Hepatocyte (in vitro differentiated cells): ENCODE data around the gene PKNOX2. TPM values are rescaled to one million over a fixed set of nuclear protein-coding genes. Genes with fewer than 3 reads are reported as not detected.
A peak's percentile ranks its signal among the peaks of the same experiment; 100 is the strongest.

Experiments used
- DNase-seq: peaks from one replicate; pipeline ENCODE4 v3.0.0-alpha.2; 2016; ENCODE audit warnings: low spot score
- H2AFZ ChIP-seq: fragments of 200-600 bp; sonication (generic); 2 replicates; pipeline ENCODE4 v1.6.0; 2016; ENCODE audit warnings: antibody characterized with exemption, mild to moderate bottlenecking
- H3K27ac ChIP-seq: fragments of 200-600 bp; sonication (generic); 2 replicates; pipeline ENCODE4 v1.5.1; 2016; ENCODE audit warnings: mild to moderate bottlenecking
- H3K27me3 ChIP-seq: fragments of 200-600 bp; sonication (generic); 2 replicates; pipeline ENCODE4 v1.6.1; 2016
- H3K36me3 ChIP-seq: fragments of 200-600 bp; sonication (generic); replicated peaks from 2 replicates; pipeline ENCODE4 v1.5.1; 2016; ENCODE audit warnings: low read depth; ENCODE audit not compliant: insufficient read depth
- H3K4me1 ChIP-seq: fragments of 200-600 bp; sonication (generic); 2 replicates; pipeline ENCODE4 v1.5.1; 2016; ENCODE audit warnings: mild to moderate bottlenecking, moderate library complexity; ENCODE audit not compliant: insufficient read depth
- H3K4me2 ChIP-seq: fragments of 200-600 bp; sonication (generic); 2 replicates; pipeline ENCODE4 v1.6.0; 2016
- H3K4me3 ChIP-seq: fragments of 200-600 bp; sonication (generic); 2 replicates; pipeline ENCODE4 v1.5.1; 2016; ENCODE audit warnings: mild to moderate bottlenecking
- H3K79me2 ChIP-seq: fragments of 200-600 bp; sonication (generic); 2 replicates; pipeline ENCODE4 v1.6.0; 2017; ENCODE audit warnings: mild to moderate bottlenecking
- H3K9me2 ChIP-seq: fragments of 200-600 bp; sonication (generic); replicated peaks from 2 replicates; pipeline ENCODE4 v1.6.0; 2017; ENCODE audit warnings: mild to moderate bottlenecking; ENCODE audit not compliant: insufficient read depth
- H3K9me3 ChIP-seq: fragments of 200-600 bp; sonication (generic); 2 replicates; pipeline ENCODE4 v1.5.1; 2016; ENCODE audit warnings: low read depth, mild to moderate bottlenecking
- H4K20me1 ChIP-seq: fragments of 200-600 bp; sonication (generic); 2 replicates; pipeline ENCODE4 v1.6.0; 2016; ENCODE audit warnings: mild to moderate bottlenecking; ENCODE audit not compliant: insufficient read depth, poor library complexity, severe bottlenecking
- EZH2 ChIP-seq: fragments of 200-600 bp; sonication (generic); IDR thresholded peaks from 2 replicates; pipeline ENCODE4 v1.6.1; 2016; ENCODE audit warnings: antibody characterized with exemption, mild to moderate bottlenecking, borderline replicate concordance
- EZH2phosphoT487 ChIP-seq: fragments of 200-600 bp; sonication (generic); IDR thresholded peaks from one replicate; pipeline ENCODE4 v1.6.1; 2018; ENCODE audit warnings: antibody characterized with exemption, mild to moderate bottlenecking, low read depth, moderate library complexity; ENCODE audit not compliant: unreplicated experiment, severe bottlenecking
- WGBS: methylation state at CpG from one replicate; pipeline ENCODE4 v1.1.6; 2016; ENCODE audit warnings: low lambda C conversion rate; ENCODE audit errors: missing lambda C conversion rate; 5-methylcytosine and 5-hydroxymethylcytosine counted together
- polyA plus RNA-seq: library from polyadenylated mRNA; unstranded; fragments of >200 nt; fragmentation: Nextera tagmentation; extraction: Ambion mirVana; gene quantifications from 2 replicates; pipeline ENCODE4 v1.2.1, GENCODE V29; 2016
- total RNA-seq: library from RNA; depleted of rRNA; stranded (reverse); fragments of >200 nt; gene quantifications from 2 replicates; pipeline ENCODE4 v1.2.3, GENCODE V29; 2014
- TF ChIP-seq, protein P1 (sequence below): fragments of 200-600 bp; sonication (generic); IDR thresholded peaks from 2 replicates; pipeline ENCODE4 v1.5.1; 2016; ENCODE audit warnings: antibody characterized with exemption, mild to moderate bottlenecking; ENCODE audit not compliant: poor library complexity

The PKNOX2 gene, protein sequence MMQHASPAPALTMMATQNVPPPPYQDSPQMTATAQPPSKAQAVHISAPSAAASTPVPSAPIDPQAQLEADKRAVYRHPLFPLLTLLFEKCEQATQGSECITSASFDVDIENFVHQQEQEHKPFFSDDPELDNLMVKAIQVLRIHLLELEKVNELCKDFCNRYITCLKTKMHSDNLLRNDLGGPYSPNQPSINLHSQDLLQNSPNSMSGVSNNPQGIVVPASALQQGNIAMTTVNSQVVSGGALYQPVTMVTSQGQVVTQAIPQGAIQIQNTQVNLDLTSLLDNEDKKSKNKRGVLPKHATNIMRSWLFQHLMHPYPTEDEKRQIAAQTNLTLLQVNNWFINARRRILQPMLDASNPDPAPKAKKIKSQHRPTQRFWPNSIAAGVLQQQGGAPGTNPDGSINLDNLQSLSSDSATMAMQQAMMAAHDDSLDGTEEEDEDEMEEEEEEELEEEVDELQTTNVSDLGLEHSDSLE
- total RNA-seq (3.1 and 4.3 TPM in 2 replicates), polyA plus RNA-seq (2.1 and 3.0 TPM in 2 replicates)

DNA sequence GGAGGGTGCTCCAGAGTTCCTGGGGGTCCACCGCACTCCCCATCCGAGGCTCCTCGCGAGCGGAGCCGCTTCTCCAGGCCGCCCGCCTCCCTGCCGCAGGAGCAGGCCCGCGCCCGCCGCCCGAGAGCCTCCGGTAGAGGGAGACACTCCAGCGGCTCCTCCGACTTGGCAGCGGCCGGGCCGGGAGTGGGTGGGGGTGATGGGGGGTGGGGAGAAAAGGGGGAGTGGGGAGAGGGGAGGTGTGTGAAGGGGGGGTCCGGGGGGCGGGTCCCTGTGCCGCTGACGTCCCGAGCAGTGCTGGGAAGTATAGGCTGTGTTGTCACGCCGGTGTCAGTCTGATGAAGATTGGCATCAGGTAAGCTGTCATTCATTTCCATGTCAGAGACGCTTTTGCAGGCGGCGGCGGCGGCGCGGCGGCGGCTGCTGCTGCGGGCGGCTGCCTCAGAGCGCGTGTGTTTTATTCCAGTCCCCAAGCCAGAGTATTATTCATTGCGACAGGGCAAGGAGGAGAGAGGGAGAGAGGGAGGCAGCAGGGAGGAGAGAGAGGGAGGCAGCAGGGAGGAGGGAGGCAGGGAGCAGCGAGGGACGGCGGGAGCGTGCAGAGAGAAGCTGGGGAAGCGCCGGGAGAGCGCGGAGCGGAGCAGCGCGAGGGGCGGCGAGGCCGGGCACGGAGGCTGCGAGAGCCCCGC, at the start of gene PKNOX2:
PKNOX2 (plus strand) TSS at position 330 of the 689 bp plus-strand sequence. CDS start 186,555 bp downstream, outside the sequence.
- TF ChIP-seq, protein P1, sequence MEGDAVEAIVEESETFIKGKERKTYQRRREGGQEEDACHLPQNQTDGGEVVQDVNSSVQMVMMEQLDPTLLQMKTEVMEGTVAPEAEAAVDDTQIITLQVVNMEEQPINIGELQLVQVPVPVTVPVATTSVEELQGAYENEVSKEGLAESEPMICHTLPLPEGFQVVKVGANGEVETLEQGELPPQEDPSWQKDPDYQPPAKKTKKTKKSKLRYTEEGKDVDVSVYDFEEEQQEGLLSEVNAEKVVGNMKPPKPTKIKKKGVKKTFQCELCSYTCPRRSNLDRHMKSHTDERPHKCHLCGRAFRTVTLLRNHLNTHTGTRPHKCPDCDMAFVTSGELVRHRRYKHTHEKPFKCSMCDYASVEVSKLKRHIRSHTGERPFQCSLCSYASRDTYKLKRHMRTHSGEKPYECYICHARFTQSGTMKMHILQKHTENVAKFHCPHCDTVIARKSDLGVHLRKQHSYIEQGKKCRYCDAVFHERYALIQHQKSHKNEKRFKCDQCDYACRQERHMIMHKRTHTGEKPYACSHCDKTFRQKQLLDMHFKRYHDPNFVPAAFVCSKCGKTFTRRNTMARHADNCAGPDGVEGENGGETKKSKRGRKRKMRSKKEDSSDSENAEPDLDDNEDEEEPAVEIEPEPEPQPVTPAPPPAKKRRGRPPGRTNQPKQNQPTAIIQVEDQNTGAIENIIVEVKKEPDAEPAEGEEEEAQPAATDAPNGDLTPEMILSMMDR = peak; percentile 86
- TF ChIP-seq EZH2 = no peak
- Histone ChIP-seq H3K79me2 (peaks cover 14% of the 10 kb centered on the region), H3K4me2 (peak within 1 kb of the TSS; percentile 97), H4K20me1 (no peaks in the 10 kb centered on the region), H3K9me3 (no peaks in the 10 kb centered on the region), H3K4me1 (peaks cover 34% of the 10 kb centered on the region), H3K27ac (peak within 1 kb of the TSS; percentile 65), H3K36me3 (no peaks in the 10 kb centered on the region), H3K27me3 (peaks cover 42% of the 10 kb centered on the region), H3K9me2 (no peaks in the 10 kb centered on the region), H3K4me3 (peak within 1 kb of the TSS; percentile 78), H2AFZ (peak within 1 kb of the TSS; percentile 52)
- peak; percentile 91 for DNase-seq
- 3% methylated on average over 41 of the region's 58 CpGs for WGBS

DNA sequence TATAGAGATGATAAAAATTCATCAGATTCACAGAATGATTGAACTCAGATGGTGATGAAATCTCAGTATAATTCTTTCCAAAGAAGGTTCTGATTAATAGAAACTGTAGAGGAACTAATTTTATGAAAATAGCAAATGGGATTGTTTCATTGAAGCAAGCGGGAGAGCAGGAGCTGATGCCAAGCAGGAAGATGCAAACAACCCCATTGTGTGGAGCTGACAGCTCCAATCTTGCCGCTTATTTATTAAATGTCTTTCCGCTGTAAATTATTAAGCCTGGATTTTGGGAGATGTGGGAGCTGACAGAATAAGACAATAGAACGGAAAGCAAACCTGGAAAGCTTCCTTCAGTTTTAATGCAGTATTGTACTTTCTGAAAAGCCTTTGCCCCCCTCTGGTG, 47.1 kb upstream of the PKNOX2 start:
- H3K4me1 ChIP-seq = no peaks in the 10 kb centered on the region
- 53% methylated on average over 4 of the region's 4 CpGs for WGBS
- H3K27ac ChIP-seq = no peak overlapping the region
- no peak overlapping the region for H3K4me2 ChIP-seq
- no peaks in the 10 kb centered on the region for H3K9me3 ChIP-seq
- H3K27me3 ChIP-seq = no peaks in the 10 kb centered on the region
- TF ChIP-seq, protein P1 = no peak
- no peak for TF ChIP-seq EZH2
- no peak for TF ChIP-seq EZH2phosphoT487
- no peaks in the 10 kb centered on the region for H3K9me2 ChIP-seq
- H3K4me3 ChIP-seq = no peak overlapping the region
- no peak overlapping the region for H2AFZ ChIP-seq
- no peaks in the 10 kb centered on the region for H3K36me3 ChIP-seq
- no peaks in the 10 kb centered on the region for H4K20me1 ChIP-seq
- H3K79me2 ChIP-seq = no peaks in the 10 kb centered on the region
- no peak for DNase-seq

DNA sequence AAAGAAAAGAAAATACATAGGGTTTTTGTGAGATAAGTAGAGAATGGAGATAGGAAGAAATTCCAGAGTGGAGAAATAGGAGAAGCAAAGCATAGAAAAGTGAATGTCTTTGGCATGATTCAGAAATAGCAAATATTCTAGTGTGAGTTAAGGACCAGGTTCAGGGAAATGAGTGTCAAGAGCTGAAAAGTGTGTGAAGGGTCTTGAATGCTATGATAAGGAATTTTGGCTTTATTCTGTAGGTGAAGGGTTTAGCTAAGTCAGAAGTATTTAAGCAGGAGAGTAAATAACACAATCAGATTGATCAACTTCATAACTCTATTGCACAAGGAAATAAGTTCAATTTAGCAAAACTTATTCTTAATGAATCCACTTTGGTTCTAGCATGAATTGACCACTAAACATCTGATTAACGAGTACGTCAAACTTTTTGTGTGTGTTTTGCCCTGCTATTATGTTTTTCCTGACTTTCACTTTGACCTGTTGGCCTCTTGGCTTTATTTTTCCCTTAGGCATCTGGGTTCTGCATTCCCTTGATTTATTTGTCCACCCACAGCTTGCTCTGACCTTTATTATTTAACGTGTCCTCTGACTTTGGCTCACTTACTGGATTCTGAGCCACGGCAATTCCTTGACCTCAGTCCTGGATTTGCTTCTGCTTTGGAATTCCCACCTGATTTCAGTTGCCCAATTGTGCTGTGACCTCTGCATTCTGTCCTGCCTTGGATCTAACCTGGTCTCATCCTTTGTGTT, 41.2 kb upstream of the PKNOX2 start:
- TF ChIP-seq EZH2 (no peak), EZH2phosphoT487 (no peak)
- TF ChIP-seq, protein P1 = no peak
- H3K4me2 ChIP-seq = peak overlapping the region; percentile 50
- H3K27ac ChIP-seq = peak overlapping the region; percentile 24
- H3K4me1 ChIP-seq = no peaks in the 10 kb centered on the region
- no peak for DNase-seq
- H3K27me3 ChIP-seq = peaks cover 9% of the 10 kb centered on the region
- H4K20me1 ChIP-seq = no peaks in the 10 kb centered on the region
- 70% methylated on average over 4 of the region's 4 CpGs for WGBS
- no peaks in the 10 kb centered on the region for H3K9me2 ChIP-seq
- H3K4me3 ChIP-seq = no peak overlapping the region
- no peaks in the 10 kb centered on the region for H3K79me2 ChIP-seq
- no peaks in the 10 kb centered on the region for H3K9me3 ChIP-seq
- H3K36me3 ChIP-seq = no peaks in the 10 kb centered on the region
- H2AFZ ChIP-seq = peak overlapping the region; percentile 51
